IMR-90 (cell line): ENCODE measurements around the gene SLC35B2. TPM values are rescaled to one million over a fixed set of nuclear protein-coding genes. Genes with fewer than 3 reads are reported as not detected.

Experiments used
- ATAC-seq: fragments of 200-7000 bp; cut with Tn5 transposase; 2 replicates; pipeline ENCODE4 v1.9.1; 2020; ENCODE audit warnings: low read depth, mild to moderate bottlenecking, moderate library complexity
- BruUV-seq: library from RNA; stranded (reverse); fragments of 400-500 nt; replicated peaks from 2 replicates; lab custom pipeline; 2021; lab: Mats Ljungman, UMichigan
- CTCF ChIA-PET: fragments of 300-600 bp; formaldehyde crosslinking; extraction: SDS; loops from one replicate; lab custom pipeline; 2021; ENCODE audit warnings: antibody characterized with exemption; lab: Yijun Ruan, JAX
- POLR2A ChIA-PET: fragments of 300-600 bp; sonication (Branson Sonifier 250); formaldehyde crosslinking; loops from one replicate; lab custom pipeline; 2022; ENCODE audit warnings: antibody characterized with exemption; ENCODE audit not compliant: unreplicated experiment; lab: Charles Lee
- DNase-seq: peaks from one replicate; pipeline ENCODE4 v3.0.0; 2013
- H2AFZ ChIP-seq: replicated peaks from 2 replicates; pipeline ENCODE3; 2013; ENCODE audit warnings: low read length, mild to moderate bottlenecking; ENCODE audit not compliant: poor library complexity
- H2AK5ac ChIP-seq: 2 replicates; pipeline ENCODE4 v1.6.1; 2013; ENCODE audit warnings: low read depth, low read length, inconsistent platforms
- H2AK9ac ChIP-seq: replicated peaks from 2 replicates; pipeline ENCODE3; 2013; ENCODE audit warnings: mild to moderate bottlenecking, low read depth, low read length, moderate library complexity; ENCODE audit not compliant: poor library complexity
- H2BK120ac ChIP-seq: 2 replicates; pipeline ENCODE4 v1.6.1; 2013; ENCODE audit warnings: low read depth, low read length, inconsistent platforms
- H2BK15ac ChIP-seq: 3 replicates; pipeline ENCODE4 v1.6.1; 2013; ENCODE audit warnings: low read depth, low read length, inconsistent platforms
- H2BK20ac ChIP-seq: 2 replicates; pipeline ENCODE4 v1.6.1; 2013; ENCODE audit warnings: low read depth, mild to moderate bottlenecking, inconsistent platforms, low read length, moderate library complexity
- H2BK5ac ChIP-seq: 2 replicates; pipeline ENCODE4 v1.6.1; 2013; ENCODE audit warnings: mild to moderate bottlenecking, low read depth, low read length, inconsistent platforms; ENCODE audit not compliant: poor library complexity, severe bottlenecking
- H3K14ac ChIP-seq: replicated peaks from 2 replicates; pipeline ENCODE4 v1.6.1; 2013; ENCODE audit warnings: low read depth, low read length, inconsistent platforms
- H3K18ac ChIP-seq: 2 replicates; pipeline ENCODE4 v1.6.1; 2013; ENCODE audit warnings: low read depth, low read length, control low read depth
- H3K23ac ChIP-seq: 2 replicates; pipeline ENCODE4 v1.6.1; 2013; ENCODE audit warnings: low read depth, low read length, inconsistent platforms
- H3K27ac ChIP-seq: 2 replicates; pipeline ENCODE4 v1.5.1; 2013; ENCODE audit warnings: mild to moderate bottlenecking, control low read depth, low read length; ENCODE audit not compliant: insufficient read depth
- H3K27me3 ChIP-seq: 2 replicates; pipeline ENCODE4 v1.6.1; 2013; ENCODE audit warnings: low read length; ENCODE audit not compliant: control insufficient read depth, insufficient read depth
- H3K36me3 ChIP-seq: 2 replicates; pipeline ENCODE4 v1.6.1; 2013; ENCODE audit warnings: low read length, mixed read lengths; ENCODE audit not compliant: control insufficient read depth, insufficient read depth
- H3K4ac ChIP-seq: 2 replicates; pipeline ENCODE4 v1.6.1; 2013; ENCODE audit warnings: low read depth, low read length, inconsistent platforms
- H3K4me1 ChIP-seq: 2 replicates; pipeline ENCODE4 v1.6.1; 2013; ENCODE audit warnings: low read length, mixed read lengths; ENCODE audit not compliant: control insufficient read depth, insufficient read depth
- H3K4me2 ChIP-seq: 2 replicates; pipeline ENCODE4 v1.6.1; 2013; ENCODE audit warnings: low read depth, mild to moderate bottlenecking, control low read depth, low read length, moderate library complexity
- H3K4me3 ChIP-seq: 2 replicates; pipeline ENCODE4 v1.5.1; 2013; ENCODE audit warnings: low read depth, mild to moderate bottlenecking, control low read depth, low read length, moderate library complexity; ENCODE audit not compliant: insufficient read depth
- H3K56ac ChIP-seq: 2 replicates; pipeline ENCODE4 v1.6.1; 2013; ENCODE audit warnings: low read length, inconsistent platforms; ENCODE audit not compliant: insufficient read depth; ENCODE audit errors: extremely low read depth
- H3K79me1 ChIP-seq, 2 experiments: 2 replicates each; pipeline ENCODE4 v1.6.1; 2013; ENCODE audit warnings: low read length in 2 of 2, inconsistent platforms in 1 of 2, low read depth in 1 of 2
- H3K9ac ChIP-seq: 2 replicates; pipeline ENCODE4 v1.6.1; 2013; ENCODE audit warnings: low read depth, low read length, control low read depth
- H3K9me1 ChIP-seq: 2 replicates; pipeline ENCODE4 v1.6.1; 2013; ENCODE audit warnings: low read length, inconsistent platforms; ENCODE audit not compliant: insufficient read depth
- H3K9me3 ChIP-seq: 2 replicates; pipeline ENCODE4 v1.6.1; 2013; ENCODE audit warnings: low read length; ENCODE audit not compliant: control insufficient read depth, insufficient read depth
- H4K20me1 ChIP-seq: 2 replicates; pipeline ENCODE4 v1.6.1; 2013; ENCODE audit warnings: low read length, inconsistent platforms; ENCODE audit not compliant: insufficient read depth
- H4K5ac ChIP-seq: 2 replicates; pipeline ENCODE4 v1.6.1; 2013; ENCODE audit warnings: mild to moderate bottlenecking, low read depth, low read length, control low read depth
- H4K8ac ChIP-seq, 2 experiments: 2 replicates each; pipeline ENCODE4 v1.6.1; 2013; ENCODE audit warnings: low read depth in 2 of 2, low read length in 2 of 2, control low read depth in 1 of 2, inconsistent platforms in 1 of 2
- H4K91ac ChIP-seq: 2 replicates; pipeline ENCODE4 v1.6.1; 2013; ENCODE audit warnings: low read depth, low read length, inconsistent platforms; ENCODE audit not compliant: insufficient read depth
- BHLHE40 ChIP-seq: fragments of 150-350 bp; IDR thresholded peaks from 2 replicates; pipeline ENCODE4 v1.6.1; 2016; ENCODE audit warnings: mild to moderate bottlenecking, low read depth, low read length
- CEBPB ChIP-seq: IDR thresholded peaks from 2 replicates; pipeline ENCODE4 v1.6.1; 2012; ENCODE audit warnings: low read depth, low read length, improper control_type of control experiment
- CHD1 ChIP-seq: IDR thresholded peaks from 2 replicates; pipeline ENCODE4 v1.6.1; 2012; ENCODE audit warnings: low read depth, low read length, improper control_type of control experiment
- FOS ChIP-seq: fragments of 150-350 bp; IDR thresholded peaks from 2 replicates; pipeline ENCODE4 v1.6.1; 2016; ENCODE audit warnings: low read depth, low read length
- MAFK ChIP-seq: IDR thresholded peaks from 2 replicates; pipeline ENCODE4 v1.6.1; 2012; ENCODE audit warnings: low read depth, low read length, improper control_type of control experiment
- MAZ ChIP-seq: IDR thresholded peaks from 2 replicates; pipeline ENCODE4 v1.6.1; 2012; ENCODE audit warnings: low read depth, mild to moderate bottlenecking, low read length, improper control_type of control experiment, moderate library complexity, borderline replicate concordance
- MXI1 ChIP-seq: IDR thresholded peaks from 2 replicates; pipeline ENCODE4 v1.6.1; 2012; ENCODE audit warnings: low read depth, mild to moderate bottlenecking, low read length, moderate library complexity, borderline replicate concordance
- POLR2A ChIP-seq: IDR thresholded peaks from 2 replicates; pipeline ENCODE4 v1.6.1; 2012; ENCODE audit warnings: mild to moderate bottlenecking, low read depth, low read length
- RAD21 ChIP-seq: IDR thresholded peaks from 2 replicates; pipeline ENCODE4 v1.6.1; 2012; ENCODE audit warnings: low read length, improper control_type of control experiment
- RCOR1 ChIP-seq: IDR thresholded peaks from 2 replicates; pipeline ENCODE4 v1.6.1; 2012; ENCODE audit warnings: mild to moderate bottlenecking, low read length, improper control_type of control experiment; ENCODE audit not compliant: insufficient replicate concordance
- RFX5 ChIP-seq: IDR thresholded peaks from 2 replicates; pipeline ENCODE4 v1.8.0; 2012; ENCODE audit warnings: low read depth, mild to moderate bottlenecking, low read length, moderate library complexity
- SMC3 ChIP-seq: fragments of 150-350 bp; IDR thresholded peaks from 2 replicates; pipeline ENCODE4 v1.6.1; 2016; ENCODE audit warnings: low read depth, mild to moderate bottlenecking, antibody characterized with exemption, low read length, moderate library complexity
- WGBS, 2 experiments: methylation state at CpG; one replicate each; pipeline versions ENCODE4 v1.1.5 to v1.1.7; 2013; ENCODE audit warnings: missing lambda C conversion rate in 2 of 2; ENCODE audit not compliant: insufficient read length in 1 of 2; ENCODE audit errors: extremely low coverage in 2 of 2; 5-methylcytosine and 5-hydroxymethylcytosine counted together
- dilution Hi-C: fragments of 300-500 bp; cut with HindIII; formaldehyde crosslinking; loops from one replicate; pipeline ENCODE4 v1.14.3; 2018; ENCODE audit warnings: low sequenced_read_pairs; ENCODE audit not compliant: unreplicated experiment
- in situ Hi-C: fragments of 300-500 bp; cut with MboI; formaldehyde crosslinking; loops from 3 replicates; pipeline ENCODE4 v1.14.3; 2019; ENCODE audit warnings: low sequenced_read_pairs, inconsistent platforms, mixed read lengths
- intact Hi-C: fragments of 100-400 bp; cut with micrococcal nuclease; formaldehyde crosslinking; loops from 2 replicates; pipeline ENCODE4 v1.10.0; 2022
- polyA plus RNA-seq, 3 experiments: library from polyadenylated mRNA; depleted of rRNA; stranded (reverse); fragments of >200 nt; gene quantifications; 2 replicates each; pipeline ENCODE4 v1.2.3, GENCODE V29; 2012; ENCODE audit warnings: low replicate concordance in 1 of 3
- total RNA-seq: library from RNA; depleted of rRNA; stranded (reverse); fragments of >200 nt; gene quantifications from 2 replicates; pipeline ENCODE4 v1.2.3, GENCODE V29; 2012
- TF ChIP-seq, protein P1 (sequence below): conservative IDR thresholded peaks from 2 replicates; pipeline ENCODE4 v1.5.1; 2012; ENCODE audit warnings: mild to moderate bottlenecking, low read depth, low read length, improper control_type of control experiment
- TF ChIP-seq, protein P2 (sequence below): fragments of 150-350 bp; IDR thresholded peaks from 2 replicates; pipeline ENCODE4 v1.6.1; 2016; ENCODE audit warnings: low read depth, mild to moderate bottlenecking, low read length, moderate library complexity, borderline replicate concordance
- TF ChIP-seq, protein P3 (sequence below): fragments of 150-350 bp; IDR thresholded peaks from 2 replicates; pipeline ENCODE4 v1.6.1; 2017; ENCODE audit warnings: mild to moderate bottlenecking, antibody characterized with exemption, low read length, low read depth

The SLC35B2 gene
- total and polyA plus RNA-seq, 2 of the 4 experiments (the other 2 are of a cell fraction), result 51.4 to 89.9 TPM

DNA sequence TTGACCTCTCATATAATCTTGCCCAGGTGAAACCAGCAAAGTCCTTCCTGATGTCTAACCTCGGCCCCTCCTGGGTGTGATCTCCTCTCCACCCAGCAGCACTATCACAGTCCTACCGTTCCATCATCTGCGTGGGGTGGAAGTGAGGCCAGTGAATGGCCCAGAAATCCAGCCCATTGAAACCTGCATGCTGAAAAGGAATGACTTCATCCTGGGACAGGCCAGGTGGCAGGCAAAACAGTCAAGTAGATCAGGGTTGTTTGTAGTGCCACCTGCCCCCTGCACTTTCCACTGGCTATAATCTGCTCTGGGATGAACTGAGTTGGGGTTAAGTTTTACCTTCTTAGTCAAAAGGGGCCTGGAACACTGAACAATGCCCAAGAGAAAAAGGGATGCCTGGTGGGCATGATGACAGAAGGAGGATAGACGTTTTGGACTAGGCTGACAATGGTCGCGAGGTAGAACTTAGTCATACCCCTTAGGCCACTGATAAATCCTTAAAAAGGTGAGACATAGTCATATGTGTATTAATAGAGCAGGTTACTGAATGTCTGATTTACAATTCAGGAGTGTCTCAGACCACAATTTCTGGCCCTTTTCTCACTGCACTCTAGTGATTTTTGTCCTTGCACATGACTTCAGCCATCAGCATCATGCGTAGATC, 18.5 kb downstream of the SLC35B2 start:
- Histone ChIP-seq H3K4me2 (no peak overlapping the region), H2BK15ac (no peak overlapping the region), H2AK5ac (no peak overlapping the region), H3K23ac (no peak overlapping the region), H3K14ac (no peak overlapping the region), H3K4ac (no peak overlapping the region), H3K9me3 (no peaks in the 10 kb centered on the region), H3K56ac (no peak overlapping the region), H4K20me1 (no peaks in the 10 kb centered on the region), H3K36me3 (no peaks in the 10 kb centered on the region), H4K91ac (no peak overlapping the region), H2BK20ac (no peak overlapping the region), H3K9ac (no peak overlapping the region), H2BK5ac (no peak overlapping the region), H4K5ac (no peak overlapping the region), H3K27me3 (no peaks in the 10 kb centered on the region), H3K4me3 (no peak overlapping the region), H3K27ac (no peak overlapping the region), H4K8ac (no peak overlapping the region), H2AK9ac (no peak overlapping the region), H3K9me1 (peaks cover 4% of the 10 kb centered on the region), H2AFZ (peak overlapping the region; percentile 9), H3K18ac (no peak overlapping the region), H2BK120ac (no peak overlapping the region), H3K79me1 (0 out of 4 replicates have a peak, but pooled peaks cover 0 to 4% of the 10 kb centered on the region in 2 experiments), H3K4me1 (peaks cover 13% of the 10 kb centered on the region)
- no TSS peak for BruUV-seq
- dilution Hi-C loops (no loop called here), in situ Hi-C loops (loop anchor here (5.0 kb wide), 1 partner anchor 132 kb away; no protein-coding TSS in a partner anchor), intact Hi-C loops (no loop called here)
- TF ChIP-seq RCOR1, result no peak
- TF ChIP-seq, protein P1, sequence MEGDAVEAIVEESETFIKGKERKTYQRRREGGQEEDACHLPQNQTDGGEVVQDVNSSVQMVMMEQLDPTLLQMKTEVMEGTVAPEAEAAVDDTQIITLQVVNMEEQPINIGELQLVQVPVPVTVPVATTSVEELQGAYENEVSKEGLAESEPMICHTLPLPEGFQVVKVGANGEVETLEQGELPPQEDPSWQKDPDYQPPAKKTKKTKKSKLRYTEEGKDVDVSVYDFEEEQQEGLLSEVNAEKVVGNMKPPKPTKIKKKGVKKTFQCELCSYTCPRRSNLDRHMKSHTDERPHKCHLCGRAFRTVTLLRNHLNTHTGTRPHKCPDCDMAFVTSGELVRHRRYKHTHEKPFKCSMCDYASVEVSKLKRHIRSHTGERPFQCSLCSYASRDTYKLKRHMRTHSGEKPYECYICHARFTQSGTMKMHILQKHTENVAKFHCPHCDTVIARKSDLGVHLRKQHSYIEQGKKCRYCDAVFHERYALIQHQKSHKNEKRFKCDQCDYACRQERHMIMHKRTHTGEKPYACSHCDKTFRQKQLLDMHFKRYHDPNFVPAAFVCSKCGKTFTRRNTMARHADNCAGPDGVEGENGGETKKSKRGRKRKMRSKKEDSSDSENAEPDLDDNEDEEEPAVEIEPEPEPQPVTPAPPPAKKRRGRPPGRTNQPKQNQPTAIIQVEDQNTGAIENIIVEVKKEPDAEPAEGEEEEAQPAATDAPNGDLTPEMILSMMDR, result no peak
- TF ChIP-seq CEBPB, result no peak
- no peak for TF ChIP-seq CHD1
- no peak for TF ChIP-seq SMC3
- TF ChIP-seq MAZ, result no peak
- TF ChIP-seq, protein P2, sequence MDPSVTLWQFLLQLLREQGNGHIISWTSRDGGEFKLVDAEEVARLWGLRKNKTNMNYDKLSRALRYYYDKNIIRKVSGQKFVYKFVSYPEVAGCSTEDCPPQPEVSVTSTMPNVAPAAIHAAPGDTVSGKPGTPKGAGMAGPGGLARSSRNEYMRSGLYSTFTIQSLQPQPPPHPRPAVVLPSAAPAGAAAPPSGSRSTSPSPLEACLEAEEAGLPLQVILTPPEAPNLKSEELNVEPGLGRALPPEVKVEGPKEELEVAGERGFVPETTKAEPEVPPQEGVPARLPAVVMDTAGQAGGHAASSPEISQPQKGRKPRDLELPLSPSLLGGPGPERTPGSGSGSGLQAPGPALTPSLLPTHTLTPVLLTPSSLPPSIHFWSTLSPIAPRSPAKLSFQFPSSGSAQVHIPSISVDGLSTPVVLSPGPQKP, result no peak
- TF ChIP-seq, protein P3, sequence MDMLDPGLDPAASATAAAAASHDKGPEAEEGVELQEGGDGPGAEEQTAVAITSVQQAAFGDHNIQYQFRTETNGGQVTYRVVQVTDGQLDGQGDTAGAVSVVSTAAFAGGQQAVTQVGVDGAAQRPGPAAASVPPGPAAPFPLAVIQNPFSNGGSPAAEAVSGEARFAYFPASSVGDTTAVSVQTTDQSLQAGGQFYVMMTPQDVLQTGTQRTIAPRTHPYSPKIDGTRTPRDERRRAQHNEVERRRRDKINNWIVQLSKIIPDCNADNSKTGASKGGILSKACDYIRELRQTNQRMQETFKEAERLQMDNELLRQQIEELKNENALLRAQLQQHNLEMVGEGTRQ, result no peak
- no peak for TF ChIP-seq RAD21
- TF ChIP-seq POLR2A, result no peak
- no peak for TF ChIP-seq RFX5
- TF ChIP-seq MAFK, result no peak
- no peak for TF ChIP-seq BHLHE40
- TF ChIP-seq MXI1, result no peak
- no peak for TF ChIP-seq FOS
- ATAC-seq (no peak), DNase-seq (no peak)
- no CpG with 5 or more reads among the region's 7 CpGs for WGBS, 2 experiments
- ChIA-PET CTCF (interaction anchor here (0.6 kb wide), 1 partner anchor 1190 kb away, joined by 3 read pairs; no protein-coding TSS in a partner anchor), POLR2A (no interaction called here)
